HL-60 (cell line): Measurements from ENCODE around the gene FBXW9.

Experiments
- POLR2AphosphoS5 ChIP-seq: IDR thresholded peaks from 2 replicates; pipeline ENCODE4 v1.6.1; 2012; ENCODE audit warnings: low read depth
- TF ChIP-seq, protein P1 (sequence below): IDR thresholded peaks from one replicate; pipeline ENCODE4 v1.5.1; 2011; ENCODE audit warnings: low read length, control low read depth, inconsistent platforms; ENCODE audit not compliant: insufficient read depth
- TF ChIP-seq, protein P2 (sequence below): IDR thresholded peaks from 2 replicates; pipeline ENCODE4 v1.6.1; 2012; ENCODE audit warnings: low read depth; ENCODE audit not compliant: insufficient replicate concordance

DNA sequence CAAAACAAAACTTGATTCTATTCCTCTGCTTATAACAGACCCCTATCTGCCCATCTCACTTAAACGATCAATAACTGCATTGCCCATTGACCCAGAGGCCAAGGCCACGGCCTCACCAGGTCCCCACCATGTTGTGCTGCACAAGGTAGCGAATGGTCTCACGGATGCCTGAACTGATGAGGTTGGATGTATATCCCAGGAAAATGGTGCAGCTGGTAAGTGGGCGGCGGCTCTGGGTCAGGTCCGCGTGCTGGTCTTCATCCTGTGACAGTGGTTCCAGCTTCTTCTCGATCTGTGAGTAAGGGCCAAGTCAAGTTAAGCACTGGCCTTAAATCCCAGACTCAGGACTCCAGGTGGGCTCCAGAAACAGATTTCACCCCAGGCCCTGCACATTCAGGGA lies 16.4 kb downstream of the FBXW9 start:
- TF ChIP-seq, protein P1, sequence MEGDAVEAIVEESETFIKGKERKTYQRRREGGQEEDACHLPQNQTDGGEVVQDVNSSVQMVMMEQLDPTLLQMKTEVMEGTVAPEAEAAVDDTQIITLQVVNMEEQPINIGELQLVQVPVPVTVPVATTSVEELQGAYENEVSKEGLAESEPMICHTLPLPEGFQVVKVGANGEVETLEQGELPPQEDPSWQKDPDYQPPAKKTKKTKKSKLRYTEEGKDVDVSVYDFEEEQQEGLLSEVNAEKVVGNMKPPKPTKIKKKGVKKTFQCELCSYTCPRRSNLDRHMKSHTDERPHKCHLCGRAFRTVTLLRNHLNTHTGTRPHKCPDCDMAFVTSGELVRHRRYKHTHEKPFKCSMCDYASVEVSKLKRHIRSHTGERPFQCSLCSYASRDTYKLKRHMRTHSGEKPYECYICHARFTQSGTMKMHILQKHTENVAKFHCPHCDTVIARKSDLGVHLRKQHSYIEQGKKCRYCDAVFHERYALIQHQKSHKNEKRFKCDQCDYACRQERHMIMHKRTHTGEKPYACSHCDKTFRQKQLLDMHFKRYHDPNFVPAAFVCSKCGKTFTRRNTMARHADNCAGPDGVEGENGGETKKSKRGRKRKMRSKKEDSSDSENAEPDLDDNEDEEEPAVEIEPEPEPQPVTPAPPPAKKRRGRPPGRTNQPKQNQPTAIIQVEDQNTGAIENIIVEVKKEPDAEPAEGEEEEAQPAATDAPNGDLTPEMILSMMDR: no peak
- no peak for TF ChIP-seq POLR2AphosphoS5
- TF ChIP-seq, protein P2, sequence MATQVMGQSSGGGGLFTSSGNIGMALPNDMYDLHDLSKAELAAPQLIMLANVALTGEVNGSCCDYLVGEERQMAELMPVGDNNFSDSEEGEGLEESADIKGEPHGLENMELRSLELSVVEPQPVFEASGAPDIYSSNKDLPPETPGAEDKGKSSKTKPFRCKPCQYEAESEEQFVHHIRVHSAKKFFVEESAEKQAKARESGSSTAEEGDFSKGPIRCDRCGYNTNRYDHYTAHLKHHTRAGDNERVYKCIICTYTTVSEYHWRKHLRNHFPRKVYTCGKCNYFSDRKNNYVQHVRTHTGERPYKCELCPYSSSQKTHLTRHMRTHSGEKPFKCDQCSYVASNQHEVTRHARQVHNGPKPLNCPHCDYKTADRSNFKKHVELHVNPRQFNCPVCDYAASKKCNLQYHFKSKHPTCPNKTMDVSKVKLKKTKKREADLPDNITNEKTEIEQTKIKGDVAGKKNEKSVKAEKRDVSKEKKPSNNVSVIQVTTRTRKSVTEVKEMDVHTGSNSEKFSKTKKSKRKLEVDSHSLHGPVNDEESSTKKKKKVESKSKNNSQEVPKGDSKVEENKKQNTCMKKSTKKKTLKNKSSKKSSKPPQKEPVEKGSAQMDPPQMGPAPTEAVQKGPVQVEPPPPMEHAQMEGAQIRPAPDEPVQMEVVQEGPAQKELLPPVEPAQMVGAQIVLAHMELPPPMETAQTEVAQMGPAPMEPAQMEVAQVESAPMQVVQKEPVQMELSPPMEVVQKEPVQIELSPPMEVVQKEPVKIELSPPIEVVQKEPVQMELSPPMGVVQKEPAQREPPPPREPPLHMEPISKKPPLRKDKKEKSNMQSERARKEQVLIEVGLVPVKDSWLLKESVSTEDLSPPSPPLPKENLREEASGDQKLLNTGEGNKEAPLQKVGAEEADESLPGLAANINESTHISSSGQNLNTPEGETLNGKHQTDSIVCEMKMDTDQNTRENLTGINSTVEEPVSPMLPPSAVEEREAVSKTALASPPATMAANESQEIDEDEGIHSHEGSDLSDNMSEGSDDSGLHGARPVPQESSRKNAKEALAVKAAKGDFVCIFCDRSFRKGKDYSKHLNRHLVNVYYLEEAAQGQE: no peak
